DOHH2 (cell line): ENCODE measurements around the gene ATP5F1B.

Source experiments
- H3F3A ChIP-seq: fragments of 200-600 bp; sonication (generic), shearing (Covaris generic); 2 replicates; pipeline ENCODE4 v1.6.0; 2016; ENCODE audit warnings: antibody characterized with exemption, mild to moderate bottlenecking; ENCODE audit not compliant: control insufficient read depth, insufficient read depth
- H3K27ac ChIP-seq: fragments of 200-600 bp; sonication (generic); 2 replicates; pipeline ENCODE4 v1.5.1; 2014; ENCODE audit warnings: low read depth, mild to moderate bottlenecking, low read length, moderate library complexity
- H3K27me3 ChIP-seq: fragments of 200-600 bp; sonication (generic); 2 replicates; pipeline ENCODE4 v1.6.1; 2014; ENCODE audit warnings: mild to moderate bottlenecking, low read length, mixed read lengths; ENCODE audit not compliant: control insufficient read depth
- H3K36me3 ChIP-seq: fragments of 200-600 bp; sonication (generic); 2 replicates; pipeline ENCODE4 v1.6.1; 2014; ENCODE audit warnings: mild to moderate bottlenecking, low read length, moderate library complexity, mixed read lengths; ENCODE audit not compliant: control insufficient read depth
- H3K4me1 ChIP-seq: fragments of 200-600 bp; sonication (generic); 2 replicates; pipeline ENCODE4 v1.6.1; 2014; ENCODE audit warnings: mild to moderate bottlenecking, low read length, mixed read lengths; ENCODE audit not compliant: control insufficient read depth
- H3K4me2 ChIP-seq: fragments of 200-600 bp; sonication (generic); 2 replicates; pipeline ENCODE4 v1.6.0; 2014; ENCODE audit warnings: mild to moderate bottlenecking, low read length, moderate library complexity
- H3K4me3 ChIP-seq: fragments of 200-600 bp; sonication (generic); 2 replicates; pipeline ENCODE4 v1.5.1; 2014; ENCODE audit warnings: mild to moderate bottlenecking, low read length, mixed read lengths
- H3K79me2 ChIP-seq: fragments of 200-600 bp; sonication (generic); 2 replicates; pipeline ENCODE4 v1.6.1; 2014; ENCODE audit warnings: mild to moderate bottlenecking, low read length, mixed read lengths; ENCODE audit not compliant: control insufficient read depth
- H3K9me2 ChIP-seq: fragments of 200-600 bp; sonication (generic); replicated peaks from 2 replicates; pipeline ENCODE4 v1.6.1; 2014; ENCODE audit warnings: mild to moderate bottlenecking, low read length, mixed read lengths; ENCODE audit not compliant: control insufficient read depth
- H3K9me3 ChIP-seq: fragments of 200-600 bp; sonication (generic); 2 replicates; pipeline ENCODE4 v1.6.1; 2014; ENCODE audit warnings: antibody characterized with exemption, low read length, mixed read lengths; ENCODE audit not compliant: control insufficient read depth, insufficient read depth
- H4K20me1 ChIP-seq: fragments of 200-600 bp; sonication (generic); 2 replicates; pipeline ENCODE4 v1.6.0; 2014; ENCODE audit warnings: low read depth, mild to moderate bottlenecking, antibody characterized with exemption, low read length, moderate library complexity; ENCODE audit not compliant: control insufficient read depth, insufficient read depth
- EZH2phosphoT487 ChIP-seq: fragments of 200-600 bp; sonication (generic); IDR thresholded peaks from 2 replicates; pipeline ENCODE4 v1.6.1; 2017; ENCODE audit warnings: borderline replicate concordance, mild to moderate bottlenecking, antibody characterized with exemption, low read length, moderate library complexity, mixed read lengths
- TF ChIP-seq, protein P1 (sequence below): fragments of 200-600 bp; sonication (generic); IDR thresholded peaks from one replicate; pipeline ENCODE4 v1.5.1; 2014; ENCODE audit warnings: antibody characterized with exemption, mild to moderate bottlenecking, low read depth, low read length; ENCODE audit not compliant: poor library complexity, severe bottlenecking

ATP5F1B gene

DNA sequence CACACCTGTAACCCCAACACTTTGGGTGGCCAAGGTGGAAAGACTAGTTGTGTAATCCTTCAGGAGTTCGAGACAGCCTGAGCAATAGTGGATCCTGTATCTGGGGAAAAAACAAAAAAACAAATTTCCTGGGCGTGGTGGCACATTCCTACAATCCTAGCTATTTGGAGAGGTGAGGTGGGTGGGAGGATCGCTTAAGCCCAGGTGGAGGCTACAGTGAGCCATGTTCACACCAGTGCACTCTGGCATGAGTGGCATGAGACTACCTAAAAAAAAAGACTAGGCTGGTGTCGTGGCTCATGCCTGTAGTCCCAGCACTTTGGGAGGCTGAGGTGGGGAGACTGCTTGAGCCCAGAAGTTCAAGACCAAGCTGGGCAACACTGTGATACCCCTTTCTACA, 25.1 kb upstream of the ATP5F1B start:
- Histone ChIP-seq H3K4me2 (no peak overlapping the region), H3K27me3 (no peaks in the 10 kb centered on the region), H3F3A (peaks cover 38% of the 10 kb centered on the region), H3K9me2 (no peaks in the 10 kb centered on the region), H3K36me3 (peaks cover 89% of the 10 kb centered on the region), H4K20me1 (peaks cover 16% of the 10 kb centered on the region), H3K4me3 (no peak overlapping the region), H3K79me2 (peaks cover 59% of the 10 kb centered on the region), H3K4me1 (no peaks in the 10 kb centered on the region), H3K9me3 (no peaks in the 10 kb centered on the region), H3K27ac (no peak overlapping the region)
- no peak for TF ChIP-seq EZH2phosphoT487
- TF ChIP-seq, protein P1, sequence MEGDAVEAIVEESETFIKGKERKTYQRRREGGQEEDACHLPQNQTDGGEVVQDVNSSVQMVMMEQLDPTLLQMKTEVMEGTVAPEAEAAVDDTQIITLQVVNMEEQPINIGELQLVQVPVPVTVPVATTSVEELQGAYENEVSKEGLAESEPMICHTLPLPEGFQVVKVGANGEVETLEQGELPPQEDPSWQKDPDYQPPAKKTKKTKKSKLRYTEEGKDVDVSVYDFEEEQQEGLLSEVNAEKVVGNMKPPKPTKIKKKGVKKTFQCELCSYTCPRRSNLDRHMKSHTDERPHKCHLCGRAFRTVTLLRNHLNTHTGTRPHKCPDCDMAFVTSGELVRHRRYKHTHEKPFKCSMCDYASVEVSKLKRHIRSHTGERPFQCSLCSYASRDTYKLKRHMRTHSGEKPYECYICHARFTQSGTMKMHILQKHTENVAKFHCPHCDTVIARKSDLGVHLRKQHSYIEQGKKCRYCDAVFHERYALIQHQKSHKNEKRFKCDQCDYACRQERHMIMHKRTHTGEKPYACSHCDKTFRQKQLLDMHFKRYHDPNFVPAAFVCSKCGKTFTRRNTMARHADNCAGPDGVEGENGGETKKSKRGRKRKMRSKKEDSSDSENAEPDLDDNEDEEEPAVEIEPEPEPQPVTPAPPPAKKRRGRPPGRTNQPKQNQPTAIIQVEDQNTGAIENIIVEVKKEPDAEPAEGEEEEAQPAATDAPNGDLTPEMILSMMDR: no peak

DNA sequence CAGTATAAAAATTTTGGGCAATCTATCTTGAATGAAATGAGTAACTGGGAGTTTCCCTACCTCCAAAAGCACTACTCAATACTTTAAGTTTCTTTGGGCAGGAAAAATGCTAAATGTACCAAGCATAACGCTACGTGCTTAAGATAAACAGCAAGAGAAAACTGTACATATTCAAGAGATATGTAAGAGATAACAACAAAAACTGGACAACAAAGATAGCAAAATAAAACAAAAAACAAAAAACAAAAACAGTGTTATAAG, 22.3 kb upstream of the ATP5F1B start:
- H3F3A ChIP-seq: peaks cover 48% of the 10 kb centered on the region
- H3K27ac ChIP-seq: no peak overlapping the region
- H3K9me2 ChIP-seq: no peaks in the 10 kb centered on the region
- TF ChIP-seq, protein P1: no peak
- no peak for TF ChIP-seq EZH2phosphoT487
- H3K4me3 ChIP-seq: no peak overlapping the region
- no peaks in the 10 kb centered on the region for H3K4me1 ChIP-seq
- H3K4me2 ChIP-seq: no peak overlapping the region
- H3K79me2 ChIP-seq: peaks cover 35% of the 10 kb centered on the region
- no peaks in the 10 kb centered on the region for H3K9me3 ChIP-seq
- no peaks in the 10 kb centered on the region for H3K27me3 ChIP-seq
- peaks cover 99% of the 10 kb centered on the region for H3K36me3 ChIP-seq
- H4K20me1 ChIP-seq: peaks cover 15% of the 10 kb centered on the region

DNA sequence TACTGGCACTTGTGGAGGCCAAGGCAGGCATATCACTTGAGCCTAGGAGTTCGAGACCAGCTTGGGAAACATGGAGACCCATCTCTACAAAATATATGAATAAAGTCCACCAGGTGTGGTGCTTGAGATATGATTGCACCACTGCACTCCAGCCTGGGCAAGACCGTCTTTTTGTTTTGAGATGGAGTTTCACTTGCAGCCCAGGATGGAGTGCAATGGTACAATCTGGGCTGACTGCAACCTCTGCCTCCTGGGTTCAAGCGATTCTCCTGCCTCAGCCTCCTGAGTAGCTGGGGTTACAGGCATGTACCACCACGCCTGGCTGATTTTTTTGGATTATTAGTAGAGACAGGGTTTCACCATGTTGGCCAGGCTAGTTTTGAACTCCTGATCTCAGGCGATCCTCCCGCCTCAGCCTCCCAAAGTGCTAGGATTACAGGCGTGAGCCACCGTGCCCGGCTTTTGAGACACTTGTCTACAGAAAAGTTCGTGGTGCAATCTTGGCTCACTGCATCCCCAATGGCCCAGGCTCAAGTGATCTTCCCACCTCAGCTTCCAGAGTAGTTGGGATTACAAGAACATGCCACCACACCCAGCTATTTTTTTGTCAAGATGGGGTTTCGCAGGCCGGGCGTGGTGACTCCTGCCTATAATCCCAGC, 16.3 kb upstream of the ATP5F1B start:
- Histone ChIP-seq H3K27me3 (no peaks in the 10 kb centered on the region), H3K4me2 (no peak overlapping the region), H3K79me2 (no peaks in the 10 kb centered on the region), H3K27ac (no peak overlapping the region), H4K20me1 (peaks cover 2% of the 10 kb centered on the region; the same call in 1 of the 2 replicates), H3K4me1 (0 out of 2 replicates have a peak, but pooled peaks cover 5% of the 10 kb centered on the region), H3F3A (peaks cover 46% of the 10 kb centered on the region), H3K9me3 (no peaks in the 10 kb centered on the region), H3K4me3 (no peak overlapping the region), H3K36me3 (peaks cover 43% of the 10 kb centered on the region), H3K9me2 (no peaks in the 10 kb centered on the region)
- TF ChIP-seq, protein P1: no peak
- no peak for TF ChIP-seq EZH2phosphoT487
